Activated T-helper 9 cell treated with anti-CD3 and anti-CD28 coated beads, Interleukin-2, amount 50 U/mL, for 16 hours (primary cell): ENCODE data around the gene CPNE4.
"Not testable (repeated sequence)": the region's sequence is repeated elsewhere in the genome, so short reads cannot be mapped to it uniquely, and the experiment has no call there.

ENCODE experiments used
- DNase-seq: peaks from one replicate; pipeline ENCODE4 v3.0.0-alpha.2; 2020; ENCODE audit warnings: low read depth

Gene CPNE4

GRCh38 chr3:132016061-132017041 lies 18.5 kb downstream of the CPNE4 start:
- no peak for DNase-seq

DNA sequence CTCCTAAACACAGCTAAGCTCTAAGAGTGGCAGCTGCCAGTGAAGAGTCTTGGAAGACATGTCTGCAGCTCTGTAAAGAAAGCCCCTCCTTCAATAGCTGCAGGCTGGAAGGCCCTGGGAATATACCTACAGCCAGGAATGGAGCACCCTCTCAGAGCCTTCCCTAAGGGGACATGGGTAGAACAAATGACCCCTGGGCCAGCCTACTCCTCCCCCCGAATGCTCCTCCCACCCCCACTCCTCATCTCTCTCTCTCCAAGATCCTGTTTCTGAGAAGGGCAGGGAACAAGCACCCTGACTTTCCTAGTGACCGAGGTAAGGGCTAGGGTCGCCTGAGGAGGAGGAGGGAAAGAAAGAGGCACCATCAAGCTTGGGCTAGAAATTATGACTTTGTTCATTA lies 20.7 kb downstream of the CPNE4 start:
- DNase-seq, result no peak

GRCh38 chr3:132009241-132009640 lies 25.6 kb downstream of the CPNE4 start:
- DNase-seq, result no peak

DNA sequence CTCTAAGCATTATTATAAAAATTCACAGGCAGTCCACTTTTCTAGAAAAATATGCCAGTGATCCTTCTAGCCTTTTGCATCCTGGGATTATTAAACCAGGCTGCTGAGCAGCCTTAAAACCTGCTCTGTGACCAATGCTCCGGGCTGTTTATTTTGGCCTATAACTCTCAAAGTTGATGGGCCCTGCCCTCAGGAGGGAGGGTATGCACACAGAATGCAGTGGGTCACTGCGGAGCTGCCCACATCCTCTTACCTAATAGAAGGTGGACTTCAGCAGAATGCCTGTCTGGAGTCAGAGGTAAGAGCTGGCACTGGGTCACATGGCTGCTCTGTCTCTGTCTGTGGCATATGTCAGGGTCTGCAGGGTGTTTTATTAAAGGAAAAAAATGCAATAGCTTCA lies 26.0 kb downstream of the CPNE4 start:
- no peak for DNase-seq

- no peak for DNase-seq
Measured at GRCh38 chr3:132007617-132008016, 27.2 kb downstream of the CPNE4 start.

GRCh38 chr3:132006605-132007204 lies 28.1 kb downstream of the CPNE4 start:
- DNase-seq, result no peak

DNA sequence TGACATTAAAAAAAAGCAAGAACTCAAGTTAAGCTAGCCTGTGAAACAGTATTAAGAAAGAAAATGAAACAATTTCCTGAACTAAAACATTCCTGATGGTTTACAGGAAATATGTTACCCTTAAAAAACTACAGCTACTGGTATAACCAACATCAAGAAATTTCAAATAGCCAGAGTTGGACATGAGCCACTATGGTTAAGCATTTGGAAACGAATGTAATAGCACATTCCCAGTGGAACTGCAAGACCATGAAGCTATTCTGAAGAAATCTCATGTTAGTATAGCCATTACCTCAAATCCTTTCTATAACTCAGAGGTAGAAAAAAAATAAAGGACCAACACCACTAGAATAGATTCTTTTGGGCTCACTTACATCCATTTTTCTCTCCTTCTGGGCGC lies 30.2 kb downstream of the CPNE4 start:
- DNase-seq, result no peak

DNA sequence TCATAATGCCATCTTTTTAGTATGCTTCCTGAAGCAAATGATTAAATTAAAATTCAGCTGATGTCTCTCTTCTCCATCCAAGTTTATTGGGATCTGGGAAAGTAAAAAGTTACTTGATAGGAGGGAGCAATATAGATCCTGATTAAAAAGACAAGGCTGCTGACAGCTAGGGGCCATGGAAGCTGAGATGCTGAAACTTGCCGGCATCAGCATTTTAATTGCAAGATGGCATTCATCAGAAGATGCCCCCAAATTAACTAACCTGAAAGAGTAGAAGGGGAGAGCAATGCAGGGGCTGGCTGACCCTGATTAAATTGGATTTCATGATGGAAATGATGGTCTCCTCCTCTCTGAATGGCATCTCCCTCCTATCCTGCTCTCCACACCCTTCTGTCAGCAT lies 31.1 kb downstream of the CPNE4 start:
- DNase-seq, result no peak

GRCh38 chr3:132001999-132002398 lies 32.8 kb downstream of the CPNE4 start:
- DNase-seq, result no peak

- DNase-seq, result no peak
Measured at GRCh38 chr3:132001036-132001435, 33.8 kb downstream of the CPNE4 start.

DNA sequence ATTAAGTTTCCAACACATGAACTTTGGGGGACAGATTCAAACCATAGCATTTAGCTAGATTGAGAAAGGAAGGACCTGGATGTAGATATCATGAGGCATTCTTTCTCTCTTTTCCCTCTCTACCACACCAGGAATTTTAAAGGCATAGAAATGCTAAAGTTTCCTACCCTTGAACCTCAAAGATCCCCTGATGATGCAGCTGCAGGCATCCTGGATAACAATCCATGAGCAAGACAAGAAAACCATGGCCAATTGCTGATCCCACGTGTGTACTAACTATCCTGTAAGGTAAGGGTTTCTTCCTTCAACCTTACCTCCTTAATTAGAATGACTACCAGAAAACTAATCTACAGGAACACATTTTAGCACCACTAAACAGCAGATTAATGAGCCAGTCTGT lies 36.8 kb downstream of the CPNE4 start:
- no peak for DNase-seq

DNA sequence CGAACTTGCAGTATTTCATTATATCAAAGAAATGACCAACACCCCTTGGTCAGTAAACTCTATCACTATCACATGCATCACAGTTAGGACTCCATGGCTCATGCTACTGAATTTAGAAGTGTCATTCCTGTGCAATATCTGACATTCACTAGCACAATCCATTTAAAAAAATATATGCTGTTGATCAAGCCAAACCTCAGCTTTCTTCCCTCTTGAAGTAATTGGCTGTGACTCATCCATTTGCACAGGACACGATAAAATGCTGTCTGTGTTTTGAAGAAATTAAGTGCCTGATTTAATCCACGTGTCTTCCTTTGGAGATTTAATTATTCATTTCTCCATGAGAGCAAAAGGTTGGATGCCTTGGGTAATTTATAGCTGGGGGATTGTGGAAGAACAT lies 38.9 kb downstream of the CPNE4 start:
- DNase-seq, result no peak

GRCh38 chr3:131989318-131989717 lies 45.5 kb downstream of the CPNE4 start:
- no peak for DNase-seq

GRCh38 chr3:131988209-131988608 lies 46.6 kb downstream of the CPNE4 start:
- no peak for DNase-seq

DNA sequence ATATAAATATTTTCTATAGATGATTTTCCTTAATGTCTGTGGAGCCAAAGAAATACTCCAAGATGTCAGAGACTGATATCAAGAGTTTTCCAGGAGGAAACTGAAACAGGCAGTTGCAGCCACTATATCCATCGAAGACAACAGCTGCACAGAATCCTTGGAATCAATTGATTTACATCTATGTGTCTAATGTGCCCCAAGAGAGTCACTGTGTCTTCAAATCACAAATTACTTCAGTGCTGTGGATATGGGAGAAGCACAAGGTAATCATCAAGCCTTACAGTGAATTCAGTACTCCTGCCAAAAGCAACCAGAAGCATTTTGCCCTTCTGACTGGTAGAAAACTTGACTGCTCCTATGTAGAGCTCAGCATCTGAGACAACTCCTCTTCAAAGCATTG lies 51.1 kb downstream of the CPNE4 start:
- DNase-seq, result no peak

- no peak for DNase-seq
Measured at GRCh38 chr3:131981323-131981722, 53.5 kb downstream of the CPNE4 start.

DNA sequence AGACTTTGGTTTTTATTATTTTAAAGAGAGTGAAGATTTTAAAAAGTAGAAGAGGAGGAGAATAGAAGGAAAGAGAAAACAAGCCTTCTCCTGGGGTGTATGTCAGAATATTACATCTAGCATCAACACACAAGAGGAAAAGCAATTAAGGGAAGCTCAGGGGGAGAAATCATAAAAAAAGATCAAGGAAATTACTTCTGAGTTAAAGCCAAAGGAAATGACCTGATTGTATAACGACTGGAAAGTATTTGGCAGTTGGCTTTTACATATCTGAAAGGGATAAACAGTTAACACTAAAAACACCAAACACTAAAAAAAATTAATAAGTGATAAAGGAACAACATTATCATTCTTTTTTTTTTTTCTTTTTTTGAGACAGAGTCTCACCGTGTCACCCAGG lies 58.4 kb downstream of the CPNE4 start:
- no peak for DNase-seq

GRCh38 chr3:131975047-131975446 lies 59.8 kb downstream of the CPNE4 start:
- no peak for DNase-seq

DNA sequence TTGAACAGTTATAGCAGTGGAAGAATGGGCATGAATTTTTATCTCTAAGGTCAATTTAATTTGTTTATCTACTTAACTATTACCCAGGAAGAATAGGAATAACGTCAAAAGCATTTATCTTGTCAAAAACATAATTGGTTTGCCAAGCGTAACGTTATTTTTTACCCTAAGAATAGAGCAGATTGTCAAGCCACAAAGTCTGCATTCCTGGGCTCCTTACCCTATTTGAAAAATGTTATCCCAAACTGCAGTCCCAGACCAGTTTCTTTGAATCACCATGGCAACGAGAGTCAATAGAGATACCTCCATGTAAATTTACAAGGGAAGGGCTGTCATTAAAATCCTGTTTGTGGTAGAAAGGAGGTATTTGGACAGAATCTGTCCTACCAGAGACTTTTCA lies 61.1 kb downstream of the CPNE4 start:
- DNase-seq, result no peak

DNA sequence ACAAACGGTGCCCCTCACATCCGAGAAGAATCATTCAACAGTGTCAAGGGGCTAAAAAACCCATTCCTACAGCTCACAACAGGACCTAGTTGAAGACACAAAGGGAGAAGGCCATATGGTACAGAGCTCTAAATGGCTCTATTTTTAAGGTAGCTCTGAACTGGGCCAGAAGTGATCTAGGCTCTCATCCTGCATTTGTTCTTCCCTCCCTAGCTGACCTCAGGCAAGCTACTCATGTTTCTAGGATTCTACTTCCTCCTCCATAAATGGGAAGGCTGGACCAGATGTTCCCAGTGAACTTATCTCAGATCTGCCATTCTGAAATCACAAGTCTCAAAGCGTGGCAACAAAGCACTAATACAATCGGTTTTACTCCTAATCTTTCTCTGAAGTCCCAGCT lies 62.3 kb downstream of the CPNE4 start:
- no peak for DNase-seq

GRCh38 chr3:131972091-131972490 lies 62.7 kb downstream of the CPNE4 start:
- DNase-seq, result no peak

DNA sequence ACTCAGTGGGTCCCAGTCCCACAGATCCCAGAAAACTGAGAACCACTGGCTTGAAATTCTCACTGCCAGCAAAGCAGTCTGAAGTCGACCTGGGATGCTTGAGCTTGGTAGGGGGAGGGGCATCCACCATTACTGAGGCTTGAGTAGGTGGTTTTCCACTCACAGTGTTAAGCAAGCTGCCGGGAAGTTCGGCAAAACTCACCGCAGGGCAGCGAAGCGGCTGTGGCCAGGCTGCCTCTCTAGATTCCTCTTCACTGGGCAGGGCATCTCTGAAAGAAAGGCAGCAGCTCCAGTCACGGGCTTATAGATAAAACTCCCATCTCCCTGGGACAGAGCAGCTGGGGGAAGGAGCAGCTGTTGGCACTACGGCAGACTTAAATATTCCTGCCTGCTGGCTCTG lies 71.4 kb downstream of the CPNE4 start:
- not testable (repeated sequence) for DNase-seq

DNA sequence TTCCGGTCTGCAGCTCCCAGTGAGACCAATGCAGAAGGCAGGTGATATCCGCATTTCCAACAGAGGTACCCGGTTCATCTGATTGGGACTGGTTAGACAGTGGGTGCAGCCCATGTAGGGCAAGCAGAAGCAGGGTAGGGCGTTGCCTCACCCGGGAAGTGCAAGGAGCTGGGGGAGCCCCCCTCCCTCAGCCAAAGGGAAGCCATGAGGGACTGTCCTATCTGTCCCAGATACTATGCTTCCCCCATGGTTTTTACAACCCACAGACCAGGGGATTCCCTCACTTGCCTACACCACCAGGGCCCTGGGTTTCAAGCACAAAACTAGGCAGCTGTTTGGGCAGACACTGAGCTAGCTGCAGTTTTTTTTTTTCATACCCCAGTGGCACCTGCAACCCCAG lies 71.8 kb downstream of the CPNE4 start:
- no peak for DNase-seq

- no peak for DNase-seq
Measured at GRCh38 chr3:131960324-131960723, 74.5 kb downstream of the CPNE4 start.
